NCI-H128 (cell line): Measurements from ENCODE around the gene DAAM1.

Source experiments
- DNase-seq: peaks from one replicate; lab custom pipeline; 2025; ENCODE audit not compliant: unreplicated experiment; lab: John Stamatoyannopoulos, UW

The DAAM1 gene

DNA sequence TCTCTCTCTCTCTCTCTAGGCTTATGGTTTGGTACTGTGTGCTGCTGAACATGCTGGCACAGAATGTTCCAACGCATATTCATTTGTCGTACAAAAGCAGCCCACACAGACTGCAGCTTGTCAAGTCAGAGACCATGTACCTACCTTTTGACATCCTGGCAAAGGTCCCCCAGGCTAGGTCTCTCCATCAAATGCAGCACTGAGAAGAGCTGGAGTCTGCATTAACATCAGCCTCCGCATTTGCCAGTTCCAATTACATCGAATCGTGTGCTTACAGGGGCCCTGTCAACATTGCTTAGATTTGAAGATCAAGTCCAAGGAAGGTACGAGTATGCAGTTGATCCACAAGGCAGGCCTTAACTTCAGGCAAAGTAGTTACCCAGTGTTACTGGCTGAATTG lies 228.8 kb downstream of the DAAM1 start:
- DNase-seq: no peak

DNA sequence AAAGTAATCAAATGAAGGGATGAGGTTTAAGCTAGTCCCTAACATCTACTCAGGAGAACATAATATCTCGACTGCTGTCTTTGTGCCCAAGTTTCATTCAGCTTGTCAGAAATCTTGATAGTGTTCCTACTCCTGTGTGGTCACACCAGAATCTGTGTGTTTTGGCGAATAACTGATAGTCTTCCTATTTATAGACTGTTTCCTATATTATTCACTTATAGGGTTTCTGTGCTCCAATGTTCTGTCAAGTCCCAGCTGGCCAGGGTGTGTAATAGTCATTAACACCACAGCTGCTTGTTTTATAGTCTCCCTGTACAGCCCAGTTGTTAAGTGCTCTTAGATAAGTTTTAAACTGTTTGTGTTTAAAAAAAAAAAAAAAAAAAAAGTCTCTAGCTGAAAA lies 230.8 kb downstream of the DAAM1 start:
- no peak for DNase-seq
